Epithelial cell of proximal tubule (primary cell): Measurements from ENCODE around the gene ZNF629. TPM values are rescaled to one million over a fixed set of nuclear protein-coding genes. Genes with fewer than 3 reads are reported as not detected.

ENCODE experiments used
- DNase-seq: peaks from one replicate; pipeline ENCODE4 v3.0.0-alpha.2; 2011; ENCODE audit warnings: low read depth
- H3K4me3 ChIP-seq: 2 replicates; pipeline ENCODE4 v1.5.1; 2011; ENCODE audit warnings: low read depth, mild to moderate bottlenecking, low read length
- total RNA-seq: library from RNA; depleted of rRNA; stranded (reverse); fragments of >200 nt; gene quantifications from 2 replicates; pipeline ENCODE4 v1.2.3, GENCODE V29; 2015
- TF ChIP-seq, protein P1 (sequence below): conservative IDR thresholded peaks from 2 replicates; pipeline ENCODE4 v1.5.1; 2012; ENCODE audit warnings: low read depth, mild to moderate bottlenecking, low read length

ZNF629 gene
- total RNA-seq, 1 donor from 2014 or later, result 14.0 TPM

DNA sequence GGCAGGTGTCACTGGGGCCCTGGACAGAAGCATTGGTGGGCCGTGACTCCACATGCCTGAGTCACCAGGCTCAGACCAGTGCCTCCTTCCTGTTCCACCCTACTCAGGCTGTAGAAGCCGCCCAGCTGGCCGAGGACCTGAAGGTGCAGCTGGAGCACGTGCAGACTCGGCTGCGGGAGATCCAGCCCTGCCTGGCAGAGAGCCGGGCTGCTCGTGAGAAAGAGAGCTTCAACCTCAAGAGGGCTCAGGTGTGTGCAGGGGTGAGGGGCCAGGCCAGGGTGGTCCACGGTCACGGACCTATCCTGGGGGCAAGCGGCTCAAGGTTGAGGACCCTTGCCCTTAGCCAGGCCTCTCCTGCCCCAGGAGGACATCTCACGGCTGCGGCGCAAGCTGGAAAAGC, 15.3 kb downstream of the ZNF629 start:
- H3K4me3 ChIP-seq, result no peak overlapping the region
- no peak for DNase-seq
- TF ChIP-seq, protein P1, sequence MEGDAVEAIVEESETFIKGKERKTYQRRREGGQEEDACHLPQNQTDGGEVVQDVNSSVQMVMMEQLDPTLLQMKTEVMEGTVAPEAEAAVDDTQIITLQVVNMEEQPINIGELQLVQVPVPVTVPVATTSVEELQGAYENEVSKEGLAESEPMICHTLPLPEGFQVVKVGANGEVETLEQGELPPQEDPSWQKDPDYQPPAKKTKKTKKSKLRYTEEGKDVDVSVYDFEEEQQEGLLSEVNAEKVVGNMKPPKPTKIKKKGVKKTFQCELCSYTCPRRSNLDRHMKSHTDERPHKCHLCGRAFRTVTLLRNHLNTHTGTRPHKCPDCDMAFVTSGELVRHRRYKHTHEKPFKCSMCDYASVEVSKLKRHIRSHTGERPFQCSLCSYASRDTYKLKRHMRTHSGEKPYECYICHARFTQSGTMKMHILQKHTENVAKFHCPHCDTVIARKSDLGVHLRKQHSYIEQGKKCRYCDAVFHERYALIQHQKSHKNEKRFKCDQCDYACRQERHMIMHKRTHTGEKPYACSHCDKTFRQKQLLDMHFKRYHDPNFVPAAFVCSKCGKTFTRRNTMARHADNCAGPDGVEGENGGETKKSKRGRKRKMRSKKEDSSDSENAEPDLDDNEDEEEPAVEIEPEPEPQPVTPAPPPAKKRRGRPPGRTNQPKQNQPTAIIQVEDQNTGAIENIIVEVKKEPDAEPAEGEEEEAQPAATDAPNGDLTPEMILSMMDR, result no peak

DNA sequence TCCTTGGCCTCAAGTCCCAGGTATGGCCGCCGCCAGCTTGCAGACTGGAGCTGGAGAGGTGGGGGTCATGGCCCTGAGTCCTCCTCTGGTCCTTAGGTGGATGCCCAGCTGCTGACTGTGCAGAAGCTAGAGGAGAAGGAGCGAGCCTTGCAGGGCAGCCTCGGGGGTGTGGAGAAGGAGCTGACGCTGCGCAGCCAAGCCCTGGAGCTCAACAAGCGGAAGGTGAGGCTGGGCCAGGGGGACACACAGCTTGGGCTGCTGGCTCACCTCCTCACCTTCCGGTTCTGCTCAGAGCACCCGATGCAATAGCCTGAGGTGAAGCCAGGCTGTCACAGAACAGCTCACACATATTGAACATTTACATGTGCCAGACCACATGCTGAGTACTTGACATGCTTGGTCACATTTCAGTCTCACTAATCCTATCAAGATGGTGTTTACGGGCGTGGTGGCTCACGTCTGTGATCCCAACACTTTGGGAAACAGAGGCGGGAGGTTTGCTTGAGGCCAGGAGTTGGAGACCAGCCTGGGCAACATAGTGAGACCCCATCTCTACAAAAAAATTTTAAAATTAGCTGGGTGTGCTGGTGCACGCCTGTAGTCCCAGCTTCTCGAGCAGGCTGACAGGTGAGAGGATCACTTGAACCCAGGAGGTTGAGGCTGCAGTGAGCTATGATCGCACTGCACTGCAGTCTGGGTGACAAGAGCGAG, 17.5 kb downstream of the ZNF629 start:
- TF ChIP-seq, protein P1, result no peak
- DNase-seq, result no peak
- no peak overlapping the region for H3K4me3 ChIP-seq

GRCh38 chr16:30768583-30769181, 18.3 kb downstream of the ZNF629 start:
- H3K4me3 ChIP-seq, result no peak overlapping the region
- DNase-seq, result no peak
- TF ChIP-seq, protein P1, result no peak

- TF ChIP-seq, protein P1, result no peak
- H3K4me3 ChIP-seq, result no peak overlapping the region
- no peak for DNase-seq
Observed at GRCh38 chr16:30767767-30768465, 19.1 kb downstream of the ZNF629 start.

DNA sequence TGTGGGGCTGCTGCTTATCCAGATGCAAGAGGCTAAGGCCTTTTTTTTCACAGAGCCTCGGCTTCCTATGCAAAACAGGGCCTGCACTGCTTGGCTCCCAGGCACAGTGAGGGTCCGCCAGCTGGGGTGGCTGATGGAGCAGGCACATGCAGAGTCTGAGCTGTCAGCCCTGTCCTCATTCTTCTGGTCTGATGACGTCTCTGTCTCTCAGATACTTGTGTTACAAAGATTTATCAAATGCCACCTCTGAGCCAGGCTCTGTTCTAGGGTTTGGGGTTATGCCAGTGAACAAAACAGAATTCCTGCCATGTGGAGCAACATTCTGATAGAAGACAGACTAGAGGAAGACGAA, 20.1 kb downstream of the ZNF629 start:
- no peak for DNase-seq
- no peak overlapping the region for H3K4me3 ChIP-seq
- TF ChIP-seq, protein P1, result no peak

- TF ChIP-seq, protein P1, result no peak
- H3K4me3 ChIP-seq, result no peak overlapping the region
- no peak for DNase-seq
Observed at GRCh38 chr16:30766206-30766932, 20.6 kb downstream of the ZNF629 start.
